Sigmoid colon (tissue), 7 donors: ENCODE data around the gene SPP2. TPM values are rescaled to one million over a fixed set of nuclear protein-coding genes. Genes with fewer than 3 reads are reported as not detected.

Experiments used
- DNase-seq: peaks from one replicate; pipeline ENCODE4 v3.0.0-alpha.2; 2019
- H3K27ac ChIP-seq, 4 donors: fragments of 200-600 bp; sonication (generic); one replicate each; pipeline ENCODE4 v1.5.1; 2016 to 2019; ENCODE audit warnings: mild to moderate bottlenecking in 1 of 4
- H3K27me3 ChIP-seq, 3 donors: fragments of 200-600 bp; sonication (generic); one replicate each; pipeline ENCODE4 v1.5.1; 2019; ENCODE audit warnings: mild to moderate bottlenecking in 1 of 3
- H3K36me3 ChIP-seq, 4 donors: fragments of 200-600 bp; sonication (generic); one replicate each; pipeline ENCODE4 v1.5.1; 2016 to 2019
- H3K4me1 ChIP-seq, 4 donors: fragments of 200-600 bp; sonication (generic); one replicate each; pipeline ENCODE4 v1.5.1; 2017 to 2019
- H3K4me3 ChIP-seq, 4 donors: fragments of 200-600 bp; sonication (generic); one replicate each; pipeline ENCODE4 v1.5.1; 2017 to 2019; ENCODE audit warnings: mild to moderate bottlenecking in 2 of 4, moderate library complexity in 1 of 4
- H3K9me3 ChIP-seq, 4 donors: fragments of 200-600 bp in 3 of 4; sonication (generic) in 3 of 4; one replicate each; pipeline versions ENCODE4 v1.5.1 to v1.6.1; 2013 to 2019
- EP300 ChIP-seq, 4 donors: sonication (generic); formaldehyde crosslinking; IDR thresholded peaks; one replicate each; pipeline ENCODE4 v1.6.1; 2017; ENCODE audit warnings: antibody characterized with exemption in 4 of 4
- POLR2A ChIP-seq, 2 donors: fragments of 450-650 bp; IDR thresholded peaks; one replicate each; pipeline ENCODE4 v1.6.1; 2016; ENCODE audit warnings: antibody characterized with exemption in 2 of 2, mild to moderate bottlenecking in 2 of 2, moderate library complexity in 2 of 2
- POLR2AphosphoS5 ChIP-seq, 4 donors: sonication (generic); formaldehyde crosslinking; IDR thresholded peaks; one replicate each; pipeline ENCODE4 v1.6.1; 2017; ENCODE audit warnings: antibody characterized with exemption in 4 of 4
- WGBS, 2 donors: extraction: QIAGEN DNeasy Blood & Tissue Kit; methylation state at CpG; one replicate each; pipeline ENCODE4 v1.1.7; 2013; 5-methylcytosine and 5-hydroxymethylcytosine counted together
- intact Hi-C: fragments of 100-400 bp; cut with DNase I; formaldehyde crosslinking; loops from one replicate; pipeline ENCODE4 v1.15.1; 2023
- polyA plus RNA-seq, 3 donors: library from polyadenylated mRNA; stranded (reverse); fragments of 200-250 nt; gene quantifications; one replicate each; pipeline ENCODE4 v1.2.3, GENCODE V29; 2013
- total RNA-seq, 4 donors: library from RNA; depleted of rRNA; stranded (reverse); fragments of >200 nt; gene quantifications; one replicate each; pipeline ENCODE4 v1.1.0, GENCODE V29; 2016
- TF ChIP-seq, protein P1 (sequence below), 4 experiments: fragments of 450-650 bp in 3 of 4; fragments of 200-600 bp in 1 of 4; IDR thresholded peaks; one replicate each; pipeline ENCODE4 v1.5.1; 2016 to 2019; ENCODE audit warnings: antibody characterized with exemption in 4 of 4, mild to moderate bottlenecking in 3 of 4, moderate library complexity in 2 of 4
- donor health status: healthy with polysubstance abuse.
- donor health status: Bipolar disorder and iron deficiency.
- donor health status: healthy.

Gene SPP2
- total and polyA plus RNA-seq, 7 donors, result not detected

GRCh38 chr2:234032279-234032856 is 18.1 kb upstream of the SPP2 start:
- intact Hi-C loops, result no loop called here
- no peak for TF ChIP-seq POLR2AphosphoS5 (IDR thresholded peaks at IDR 0.05)
- TF ChIP-seq, protein P1, sequence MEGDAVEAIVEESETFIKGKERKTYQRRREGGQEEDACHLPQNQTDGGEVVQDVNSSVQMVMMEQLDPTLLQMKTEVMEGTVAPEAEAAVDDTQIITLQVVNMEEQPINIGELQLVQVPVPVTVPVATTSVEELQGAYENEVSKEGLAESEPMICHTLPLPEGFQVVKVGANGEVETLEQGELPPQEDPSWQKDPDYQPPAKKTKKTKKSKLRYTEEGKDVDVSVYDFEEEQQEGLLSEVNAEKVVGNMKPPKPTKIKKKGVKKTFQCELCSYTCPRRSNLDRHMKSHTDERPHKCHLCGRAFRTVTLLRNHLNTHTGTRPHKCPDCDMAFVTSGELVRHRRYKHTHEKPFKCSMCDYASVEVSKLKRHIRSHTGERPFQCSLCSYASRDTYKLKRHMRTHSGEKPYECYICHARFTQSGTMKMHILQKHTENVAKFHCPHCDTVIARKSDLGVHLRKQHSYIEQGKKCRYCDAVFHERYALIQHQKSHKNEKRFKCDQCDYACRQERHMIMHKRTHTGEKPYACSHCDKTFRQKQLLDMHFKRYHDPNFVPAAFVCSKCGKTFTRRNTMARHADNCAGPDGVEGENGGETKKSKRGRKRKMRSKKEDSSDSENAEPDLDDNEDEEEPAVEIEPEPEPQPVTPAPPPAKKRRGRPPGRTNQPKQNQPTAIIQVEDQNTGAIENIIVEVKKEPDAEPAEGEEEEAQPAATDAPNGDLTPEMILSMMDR (IDR thresholded peaks at IDR 0.05), result no peak
- no peak for TF ChIP-seq POLR2A (IDR thresholded peaks at IDR 0.05)
- no peak for TF ChIP-seq EP300 (IDR thresholded peaks at IDR 0.05)
- DNase-seq, result no peak
- peaks cover 0 to 10% (median 0%) of the 10 kb centered on the region in 3 donors for H3K27me3 ChIP-seq
- H3K4me1 ChIP-seq, result no peaks in the 10 kb centered on the region
- WGBS, 2 donors, result 82 to 86% methylated on average over 1 of the region's 1 CpG
- H3K27ac ChIP-seq, result no peak overlapping the region
- peaks cover 0 to 12% (median 3%) of the 10 kb centered on the region in 4 donors for H3K9me3 ChIP-seq
- H3K4me3 ChIP-seq, result no peak overlapping the region
- H3K36me3 ChIP-seq, result no peaks in the 10 kb centered on the region

GRCh38 chr2:234033174-234033573 is 17.3 kb upstream of the SPP2 start:
- intact Hi-C loops, result no loop called here
- peaks cover 0 to 6% (median 0%) of the 10 kb centered on the region in 3 donors for H3K27me3 ChIP-seq
- 77 to 80% methylated on average over 3 of the region's 3 CpGs for WGBS, 2 donors
- no peak overlapping the region for H3K4me3 ChIP-seq
- H3K36me3 ChIP-seq, result no peaks in the 10 kb centered on the region
- no peaks in the 10 kb centered on the region for H3K4me1 ChIP-seq
- DNase-seq, result no peak
- H3K9me3 ChIP-seq, result peaks cover 0 to 12% (median 3%) of the 10 kb centered on the region in 4 donors
- TF ChIP-seq POLR2AphosphoS5 (IDR thresholded peaks at IDR 0.05) (no peak), EP300 (IDR thresholded peaks at IDR 0.05) (no peak), POLR2A (IDR thresholded peaks at IDR 0.05) (no peak)
- TF ChIP-seq, protein P1 (IDR thresholded peaks at IDR 0.05), result no peak
- no peak overlapping the region for H3K27ac ChIP-seq

GRCh38 chr2:234033885-234034284 is 16.6 kb upstream of the SPP2 start:
- H3K4me3 ChIP-seq, result no peak overlapping the region
- intact Hi-C loops, result no loop called here
- H3K9me3 ChIP-seq, result peaks cover 0 to 12% (median 3%) of the 10 kb centered on the region in 4 donors
- no peak overlapping the region for H3K27ac ChIP-seq
- no peak for TF ChIP-seq EP300 (IDR thresholded peaks at IDR 0.05)
- TF ChIP-seq POLR2A (IDR thresholded peaks at IDR 0.05), result no peak
- WGBS, 2 donors, result 96 to 97% methylated on average over 2 of the region's 2 CpGs
- DNase-seq, result no peak
- no peaks in the 10 kb centered on the region for H3K27me3 ChIP-seq
- H3K36me3 ChIP-seq, result no peaks in the 10 kb centered on the region
- no peaks in the 10 kb centered on the region for H3K4me1 ChIP-seq

GRCh38 chr2:234038076-234038802 is 12.3 kb upstream of the SPP2 start:
- no peaks in the 10 kb centered on the region for H3K4me1 ChIP-seq

GRCh38 chr2:234044157-234044556 is 6.3 kb upstream of the SPP2 start:
- H3K4me1 ChIP-seq, result no peaks in the 10 kb centered on the region
- TF ChIP-seq POLR2AphosphoS5 (IDR thresholded peaks at IDR 0.05), result no peak
- no peak for TF ChIP-seq POLR2A (IDR thresholded peaks at IDR 0.05)
- no peak for TF ChIP-seq EP300 (IDR thresholded peaks at IDR 0.05)
- TF ChIP-seq, protein P1 (IDR thresholded peaks at IDR 0.05), result no peak
- H3K27me3 ChIP-seq, result no peaks in the 10 kb centered on the region
- no peaks in the 10 kb centered on the region for H3K36me3 ChIP-seq
- no peak for DNase-seq
- WGBS, 2 donors, result 49 to 67% methylated on average over 1 of the region's 1 CpG
- H3K4me3 ChIP-seq, result no peak overlapping the region
- intact Hi-C loops, result no loop called here
- no peak overlapping the region for H3K27ac ChIP-seq
- H3K9me3 ChIP-seq, result no peaks in the 10 kb centered on the region

More at GRCh38 chr2:234038076-234038802, 12.3 kb upstream of the SPP2 start:
- Histone ChIP-seq H3K9me3 (peaks cover 0 to 9% (median 3%) of the 10 kb centered on the region in 4 donors), H3K36me3 (no peaks in the 10 kb centered on the region), H3K27ac (no peak overlapping the region), H3K27me3 (no peaks in the 10 kb centered on the region), H3K4me3 (no peak overlapping the region)
- WGBS, 2 donors, result 74 to 79% methylated on average over 2 of the region's 2 CpGs
- DNase-seq, result no peak
- TF ChIP-seq POLR2A (IDR thresholded peaks at IDR 0.05), result no peak
- TF ChIP-seq, protein P1 (IDR thresholded peaks at IDR 0.05), result no peak
- TF ChIP-seq POLR2AphosphoS5 (IDR thresholded peaks at IDR 0.05), result no peak
- TF ChIP-seq EP300 (IDR thresholded peaks at IDR 0.05), result no peak
- intact Hi-C loops, result no loop called here
